Esophagus muscularis mucosa (tissue), 3 donors: ENCODE measurements around the gene AJUBA.

Experiments used
- CTCF ChIP-seq, 3 experiments: fragments of 200-600 bp in 2 of 3; fragments of 450-650 bp in 1 of 3; sonication (generic) in 2 of 3; IDR thresholded peaks; one replicate each; pipeline ENCODE4 v1.5.1; 2017 to 2019; ENCODE audit warnings: antibody characterized with exemption in 3 of 3, mild to moderate bottlenecking in 2 of 3, moderate library complexity in 1 of 3
- EP300 ChIP-seq: sonication (generic); formaldehyde crosslinking; IDR thresholded peaks from one replicate; pipeline ENCODE4 v1.6.1; 2017; ENCODE audit warnings: antibody characterized with exemption

- TF ChIP-seq EP300 (no peak), CTCF (IDR thresholded peaks at IDR 0.05) (no peak)
Measured at GRCh38 chr14:23005451-23006187, 23.3 kb upstream of the AJUBA start.
